GM19328 (cell line): ENCODE data around the gene SLC25A13.
A peak's percentile ranks its signal among the peaks of the same experiment; 100 is the strongest.
"Not testable (repeated sequence)": the region's sequence is repeated elsewhere in the genome, so short reads cannot be mapped to it uniquely, and the experiment has no call there.

Source experiments
- ATAC-seq: cut with Tn5 transposase; IDR thresholded peaks from one replicate; pipeline ENCODE4 v1.9.1; 2021; ENCODE audit warnings: mild to moderate bottlenecking, moderate library complexity; ENCODE audit not compliant: unreplicated experiment

The SLC25A13 gene, protein sequence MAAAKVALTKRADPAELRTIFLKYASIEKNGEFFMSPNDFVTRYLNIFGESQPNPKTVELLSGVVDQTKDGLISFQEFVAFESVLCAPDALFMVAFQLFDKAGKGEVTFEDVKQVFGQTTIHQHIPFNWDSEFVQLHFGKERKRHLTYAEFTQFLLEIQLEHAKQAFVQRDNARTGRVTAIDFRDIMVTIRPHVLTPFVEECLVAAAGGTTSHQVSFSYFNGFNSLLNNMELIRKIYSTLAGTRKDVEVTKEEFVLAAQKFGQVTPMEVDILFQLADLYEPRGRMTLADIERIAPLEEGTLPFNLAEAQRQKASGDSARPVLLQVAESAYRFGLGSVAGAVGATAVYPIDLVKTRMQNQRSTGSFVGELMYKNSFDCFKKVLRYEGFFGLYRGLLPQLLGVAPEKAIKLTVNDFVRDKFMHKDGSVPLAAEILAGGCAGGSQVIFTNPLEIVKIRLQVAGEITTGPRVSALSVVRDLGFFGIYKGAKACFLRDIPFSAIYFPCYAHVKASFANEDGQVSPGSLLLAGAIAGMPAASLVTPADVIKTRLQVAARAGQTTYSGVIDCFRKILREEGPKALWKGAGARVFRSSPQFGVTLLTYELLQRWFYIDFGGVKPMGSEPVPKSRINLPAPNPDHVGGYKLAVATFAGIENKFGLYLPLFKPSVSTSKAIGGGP

DNA sequence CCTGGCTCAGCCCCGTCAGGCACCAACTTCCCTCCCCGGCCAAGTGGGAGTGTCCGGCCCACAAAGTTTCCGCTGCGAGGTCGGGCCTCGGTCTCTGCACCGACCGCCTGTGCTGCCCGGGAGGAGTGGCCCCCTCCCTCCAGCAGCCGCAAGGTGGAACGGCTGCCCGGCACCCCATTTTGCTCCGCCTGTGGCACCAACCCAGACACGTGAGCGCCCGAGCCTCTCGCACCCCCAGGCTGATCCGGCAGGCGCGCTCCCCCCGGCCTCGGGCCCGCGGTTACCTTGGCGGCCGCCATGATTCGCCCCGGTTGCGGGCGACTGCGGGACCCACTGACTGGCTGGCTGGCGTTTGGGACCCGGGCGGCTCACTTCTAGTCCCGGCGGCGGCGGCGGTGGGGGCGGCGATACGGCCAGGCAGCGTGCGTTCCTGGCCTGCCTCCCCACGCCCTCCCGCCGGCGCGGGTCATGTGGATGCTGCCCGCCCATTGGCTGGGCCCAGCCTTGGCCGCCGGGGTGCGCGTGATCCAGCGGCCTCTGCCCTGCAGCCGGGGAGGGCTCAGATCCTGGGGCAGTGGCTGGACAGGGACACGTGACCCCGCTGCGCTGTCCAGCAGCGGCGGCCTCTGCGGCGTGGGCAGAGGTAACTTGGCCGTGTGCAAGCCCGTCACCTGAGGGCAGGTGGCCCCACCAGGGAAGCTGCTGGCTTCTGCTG is at the start of gene SLC25A13:
SLC25A13 (minus strand) TSS at position 441 of the 715 bp plus-strand sequence; CDS start at position 299, 142 bp downstream.
- peak; percentile 78 for ATAC-seq

DNA sequence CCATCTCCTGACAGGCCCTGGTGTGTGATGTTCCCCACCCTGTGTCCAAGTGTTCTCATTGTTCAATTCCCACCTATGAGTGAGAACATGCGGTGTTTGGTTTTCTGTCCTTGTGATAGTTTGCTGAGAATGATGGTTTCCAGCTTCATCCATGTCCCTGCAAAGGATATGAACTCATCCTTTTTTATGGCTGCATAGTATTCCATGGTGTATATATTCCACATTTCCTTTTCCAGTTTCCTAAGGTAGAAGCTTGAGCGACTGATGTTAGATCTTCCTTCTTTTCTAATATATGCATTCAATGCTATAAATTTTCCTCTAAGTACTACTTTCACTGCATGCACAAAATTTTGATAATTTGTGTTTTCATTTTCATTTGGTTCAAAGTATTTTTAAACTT is 44.0 kb upstream of the SLC25A13 start:
- not testable (repeated sequence) for ATAC-seq

DNA sequence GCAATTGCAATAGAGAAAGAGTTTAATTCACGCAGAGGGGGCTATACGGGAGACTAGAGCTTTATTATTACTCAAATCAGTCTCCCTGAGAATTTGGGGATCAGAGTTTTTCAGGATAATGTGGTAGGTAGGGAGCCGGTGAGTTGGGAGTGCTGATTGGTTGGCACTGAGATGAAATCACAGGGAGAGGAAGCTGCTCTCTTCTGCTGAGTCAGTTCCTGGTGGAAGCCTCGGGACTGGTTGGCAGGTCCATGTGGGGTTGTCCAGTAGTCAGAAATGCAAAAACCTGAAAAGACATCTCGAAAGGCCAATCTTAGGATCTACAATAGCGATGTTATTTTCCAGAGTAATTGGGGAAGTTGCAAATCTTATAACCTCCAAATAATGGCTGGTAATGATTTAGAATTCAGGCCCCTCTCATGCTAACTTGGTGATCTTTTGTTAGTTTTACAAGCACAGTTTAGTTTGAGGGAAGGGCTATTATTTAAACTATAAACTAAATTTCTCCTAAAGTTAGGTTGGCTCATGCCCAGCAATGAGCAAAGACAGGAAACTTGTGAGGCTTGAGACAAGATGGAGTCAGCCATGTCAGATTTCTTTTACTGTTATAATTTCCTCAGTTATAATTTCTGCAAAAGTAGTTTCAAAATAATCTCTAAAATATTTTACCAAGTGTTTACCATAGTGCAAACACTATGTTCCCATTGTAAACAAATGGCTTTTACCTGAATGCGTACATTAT is 39.4 kb upstream of the SLC25A13 start:
- ATAC-seq, result no peak

DNA sequence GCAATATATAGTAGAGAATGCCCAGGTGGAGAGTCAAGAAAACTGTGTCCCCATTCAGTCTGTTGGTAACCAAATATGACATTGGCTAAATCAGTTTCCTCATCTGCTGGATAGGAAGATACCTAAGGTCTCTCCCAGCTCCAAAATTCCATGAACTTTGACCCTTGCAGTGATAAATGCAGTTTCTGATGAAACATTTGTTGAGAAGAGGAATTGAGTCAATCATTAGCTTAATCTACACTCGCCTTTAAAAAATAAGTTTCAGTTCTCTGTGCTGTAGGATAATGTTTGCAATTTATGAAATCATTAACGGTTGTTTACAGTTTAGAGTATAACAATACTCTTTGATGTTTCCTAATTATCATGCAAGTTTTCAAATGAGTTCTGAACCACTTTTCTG is 38.0 kb upstream of the SLC25A13 start:
- no peak for ATAC-seq

DNA sequence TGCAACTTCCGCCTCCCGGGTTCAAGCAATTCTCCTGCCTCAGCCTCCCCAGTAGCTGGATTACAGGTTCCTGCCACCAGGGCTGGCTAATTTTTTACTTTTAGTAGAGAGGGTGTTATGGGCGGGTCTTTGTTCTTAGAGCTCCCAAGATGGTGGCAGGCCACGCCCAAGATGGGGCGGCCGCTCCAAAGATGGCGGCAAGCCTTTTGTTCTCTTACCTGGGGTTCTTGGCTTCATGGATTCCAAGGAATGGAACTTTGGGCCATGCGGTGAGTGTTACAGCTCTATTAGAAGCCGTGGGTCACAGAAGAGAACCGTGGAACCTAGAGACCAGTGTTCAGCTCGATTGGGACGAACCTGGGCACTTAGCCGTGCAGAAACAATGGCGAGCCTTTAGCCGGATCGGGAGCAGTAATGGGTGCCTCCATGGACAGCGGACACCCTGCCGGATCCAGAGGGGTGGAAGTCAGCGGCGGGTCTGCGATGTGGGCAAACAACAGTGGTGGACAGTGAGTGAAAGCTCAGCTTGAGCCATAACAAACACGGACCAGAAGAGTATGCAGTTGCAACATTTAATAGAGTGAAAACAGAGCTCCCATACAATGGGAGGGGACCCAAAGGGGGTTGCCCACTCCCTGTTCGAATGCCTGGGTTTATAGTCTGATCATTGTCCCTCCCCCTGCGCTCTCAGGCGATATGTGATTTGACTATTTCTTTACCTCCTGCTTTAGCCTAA is 36.5 kb upstream of the SLC25A13 start:
- not testable (repeated sequence) for ATAC-seq

DNA sequence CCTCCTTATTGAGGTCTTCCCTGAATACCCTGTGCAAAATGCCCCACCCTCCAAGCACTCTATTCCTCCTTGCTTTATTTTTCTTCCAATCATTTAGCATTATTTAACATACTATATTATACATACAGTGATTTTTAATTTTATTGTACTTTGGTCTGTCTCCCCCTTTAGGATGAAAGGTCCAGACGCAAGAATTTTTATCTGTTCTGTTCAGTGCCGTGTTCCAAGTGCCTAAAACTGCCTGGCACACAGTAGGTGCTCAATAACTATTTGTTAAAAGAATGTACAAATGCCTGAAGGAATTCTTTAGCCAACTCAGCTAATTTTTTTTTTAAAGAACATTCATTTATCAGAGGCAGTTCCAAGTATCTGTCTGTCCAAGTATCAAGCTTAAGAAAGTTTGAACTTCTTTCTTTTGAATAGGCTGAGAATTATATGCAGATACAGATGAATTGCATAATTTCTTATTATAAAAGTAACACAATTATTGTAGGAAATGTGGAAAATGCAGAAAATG is 34.1 kb upstream of the SLC25A13 start:
- no peak for ATAC-seq

DNA sequence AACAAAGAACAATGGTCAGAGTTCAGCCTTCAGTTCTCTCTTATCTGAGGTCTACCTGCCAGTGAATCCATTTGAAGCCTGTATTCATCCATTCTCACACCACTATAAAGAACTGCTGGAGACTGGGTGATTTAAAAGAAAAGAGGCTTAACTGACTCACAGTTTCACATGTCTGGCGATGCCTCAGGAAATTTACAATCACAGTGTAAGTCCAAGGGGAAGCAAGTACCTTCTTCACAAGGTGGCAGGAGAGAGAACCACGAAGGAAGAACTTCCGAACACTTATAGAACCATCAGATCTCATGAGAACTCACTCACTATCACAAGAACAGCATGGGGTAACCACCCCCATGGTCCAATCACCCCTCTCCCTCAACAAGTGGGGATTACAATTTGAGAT is 33.0 kb upstream of the SLC25A13 start:
- ATAC-seq, result no peak

DNA sequence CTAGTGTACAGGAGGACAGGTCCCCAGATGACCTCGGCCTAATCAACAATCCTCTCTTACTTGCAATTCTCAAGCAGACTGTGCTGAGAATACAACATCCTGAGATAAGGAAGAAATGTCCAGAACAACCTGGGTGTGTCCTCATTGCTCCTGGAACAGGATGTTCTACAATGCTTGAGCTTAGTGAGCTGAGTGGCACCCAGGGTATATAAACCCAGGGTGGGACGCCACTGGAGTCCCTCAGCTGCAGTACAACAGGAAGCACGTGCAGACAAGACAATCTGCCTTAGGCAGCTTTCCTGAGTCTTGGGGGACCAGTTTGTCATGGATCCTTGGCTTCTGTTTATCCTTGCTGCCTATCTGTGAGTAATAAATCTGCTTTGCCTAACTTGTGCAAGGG is 27.7 kb upstream of the SLC25A13 start:
- no peak for ATAC-seq

DNA sequence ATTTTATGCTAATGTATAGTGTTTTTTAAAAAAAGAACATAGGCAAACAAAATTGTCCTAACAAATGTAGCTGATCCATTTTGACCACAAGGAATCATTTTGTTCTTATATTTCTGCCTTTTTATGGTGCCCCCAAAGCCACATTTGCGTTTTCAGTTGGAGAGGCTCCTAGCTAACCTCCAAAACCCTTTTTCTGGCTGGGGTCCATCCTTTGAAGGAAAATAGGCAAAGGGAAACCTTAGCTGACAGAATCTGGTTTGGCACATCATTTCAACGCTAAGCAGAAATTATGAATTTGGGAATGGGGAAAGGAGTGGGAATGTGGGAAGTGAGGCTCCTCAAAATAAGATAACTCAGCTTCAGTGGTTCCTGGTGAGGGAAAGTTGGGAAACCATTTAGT is 25.6 kb upstream of the SLC25A13 start:
- no peak for ATAC-seq

DNA sequence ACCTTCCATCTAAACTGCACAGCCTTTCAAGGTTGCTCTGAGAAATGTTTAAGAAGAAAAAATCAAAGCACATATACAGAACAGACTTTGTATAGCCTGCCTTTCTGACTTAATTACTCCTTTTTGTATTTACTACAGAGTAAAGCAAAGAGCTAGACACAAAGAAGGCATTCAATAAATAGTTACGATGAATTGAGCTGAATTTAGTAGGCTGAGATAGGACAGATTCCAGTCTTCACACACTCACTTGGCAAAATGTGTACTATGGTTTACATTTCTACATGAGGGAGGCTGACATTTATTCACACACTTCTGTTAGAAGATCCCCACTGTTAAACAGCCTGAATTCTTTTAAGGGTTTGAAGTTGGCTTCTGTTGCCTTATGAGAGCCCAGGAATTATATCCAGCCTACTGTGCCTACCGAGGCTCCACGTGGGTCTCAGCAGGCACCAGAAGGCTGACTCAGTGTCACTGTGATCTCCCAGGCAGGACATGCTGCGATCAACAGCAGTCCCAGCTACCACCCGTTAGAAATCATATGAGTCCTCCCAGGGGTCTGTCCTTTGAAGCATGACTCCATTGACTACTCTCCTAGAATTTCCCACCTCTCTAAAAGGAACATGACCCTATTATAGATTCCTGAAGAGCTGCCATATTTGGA is 24.5 kb upstream of the SLC25A13 start:
- ATAC-seq, result no peak

DNA sequence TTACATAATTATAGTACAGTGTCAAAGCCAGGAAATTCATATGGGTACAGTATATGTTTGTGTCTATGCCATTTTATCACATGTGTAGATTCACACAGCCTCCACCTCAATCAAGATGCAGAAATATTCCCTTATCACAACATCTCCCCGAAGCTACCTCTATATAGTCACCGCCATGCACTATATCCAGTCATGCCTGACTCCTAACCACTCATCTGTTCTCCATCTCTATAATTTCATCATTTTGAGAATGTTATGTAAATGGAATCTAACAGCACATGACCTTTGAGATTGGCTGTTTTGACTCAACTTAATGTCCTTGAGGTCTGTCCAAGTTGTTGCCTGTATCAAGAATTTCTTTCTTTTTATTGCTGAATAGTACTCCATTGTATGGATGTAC is 22.3 kb upstream of the SLC25A13 start:
- no peak for ATAC-seq

DNA sequence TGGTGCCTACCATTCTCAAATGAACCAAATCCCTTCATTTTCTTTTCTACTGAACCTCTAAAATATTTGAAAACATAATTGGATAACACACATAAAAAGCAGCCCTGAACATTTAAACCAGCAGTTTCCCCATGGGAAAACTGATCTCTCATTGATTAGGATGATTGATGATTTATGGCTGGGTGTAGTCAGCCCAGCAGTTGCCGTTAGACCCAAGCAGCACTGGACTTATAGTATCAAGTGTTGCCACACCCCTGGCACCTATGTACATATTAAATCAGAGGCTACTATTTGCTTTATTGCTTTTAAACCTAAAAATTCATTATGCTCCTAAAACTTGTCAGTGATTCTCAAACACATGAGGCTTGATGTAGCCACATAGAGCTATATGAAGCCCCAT is 20.2 kb upstream of the SLC25A13 start:
- no peak for ATAC-seq

DNA sequence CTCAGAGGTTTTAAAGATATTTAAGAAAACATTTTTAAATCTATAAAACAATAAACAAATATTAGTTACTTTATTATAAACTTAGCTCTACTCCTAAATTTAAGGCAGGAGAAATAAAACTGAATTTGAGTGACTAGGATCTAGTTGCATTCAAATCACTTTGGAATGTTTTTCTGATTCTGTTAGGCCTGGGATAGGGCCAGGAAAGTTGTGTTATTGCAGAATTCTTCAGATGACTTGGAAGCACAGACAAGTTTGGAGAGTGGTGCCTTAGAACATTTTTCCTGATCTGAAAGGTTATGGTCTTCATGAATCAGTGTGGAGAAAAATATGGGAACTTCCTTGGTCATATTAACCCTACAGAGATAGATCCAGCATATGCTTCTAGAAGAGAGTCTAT is 15.6 kb upstream of the SLC25A13 start:
- ATAC-seq, result no peak

DNA sequence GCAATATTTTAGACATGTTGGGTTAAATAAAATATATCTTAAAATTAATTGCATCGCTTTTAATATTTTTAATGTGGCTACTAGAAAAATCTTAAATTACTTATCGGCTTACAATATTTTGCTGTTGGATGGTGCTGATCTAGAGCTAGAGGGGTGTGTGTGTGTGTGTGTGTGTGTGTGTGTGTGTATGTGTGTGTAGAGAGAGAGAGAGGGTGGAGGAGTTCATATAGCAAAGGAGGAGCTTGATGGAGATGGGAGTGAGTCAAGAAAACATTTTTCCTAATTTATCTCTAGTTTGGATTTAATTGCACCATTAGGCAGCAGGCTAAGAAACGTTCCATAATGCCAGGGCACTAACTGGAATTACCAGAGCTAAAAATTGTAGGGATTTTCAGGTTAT is 10.4 kb upstream of the SLC25A13 start:
- ATAC-seq, result no peak

DNA sequence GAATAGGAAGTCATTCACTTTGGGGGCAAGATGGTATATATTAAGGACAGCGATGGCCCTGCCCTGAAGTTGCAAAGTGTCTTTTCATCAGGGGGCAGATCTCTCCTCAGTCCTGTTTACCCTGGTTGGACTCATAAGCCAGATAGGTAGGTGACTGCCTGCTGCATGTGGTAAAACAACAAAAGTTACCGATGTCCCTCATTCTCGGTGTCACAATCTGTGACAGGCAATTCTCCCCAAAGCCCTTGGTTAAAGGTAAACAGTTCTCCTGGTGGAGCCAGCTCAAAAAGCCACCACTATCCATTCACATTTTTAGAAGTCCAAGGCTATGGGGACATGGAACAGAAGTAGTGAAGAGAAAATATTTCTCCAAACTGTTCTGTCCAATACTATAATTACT is 9.9 kb upstream of the SLC25A13 start:
- no peak for ATAC-seq

DNA sequence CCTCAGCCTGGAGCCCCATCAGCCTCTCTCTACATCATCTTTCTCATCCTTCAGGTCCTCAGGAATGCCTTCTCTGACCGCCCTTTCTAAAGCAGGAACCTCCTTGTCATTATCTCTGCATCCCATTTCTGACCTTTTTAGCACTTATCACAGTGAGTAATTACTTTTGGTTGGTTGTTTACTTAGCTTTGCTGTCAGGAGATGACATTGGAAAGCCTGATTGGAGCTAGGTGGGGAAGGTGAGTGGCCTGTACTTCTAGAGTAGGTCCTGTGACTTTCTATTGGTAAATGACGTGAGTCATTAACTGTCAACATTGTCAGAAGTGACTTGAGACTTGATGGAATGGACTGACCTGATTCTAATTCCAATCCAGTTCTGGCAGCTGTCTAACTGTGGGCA is 9.3 kb upstream of the SLC25A13 start:
- no peak for ATAC-seq

DNA sequence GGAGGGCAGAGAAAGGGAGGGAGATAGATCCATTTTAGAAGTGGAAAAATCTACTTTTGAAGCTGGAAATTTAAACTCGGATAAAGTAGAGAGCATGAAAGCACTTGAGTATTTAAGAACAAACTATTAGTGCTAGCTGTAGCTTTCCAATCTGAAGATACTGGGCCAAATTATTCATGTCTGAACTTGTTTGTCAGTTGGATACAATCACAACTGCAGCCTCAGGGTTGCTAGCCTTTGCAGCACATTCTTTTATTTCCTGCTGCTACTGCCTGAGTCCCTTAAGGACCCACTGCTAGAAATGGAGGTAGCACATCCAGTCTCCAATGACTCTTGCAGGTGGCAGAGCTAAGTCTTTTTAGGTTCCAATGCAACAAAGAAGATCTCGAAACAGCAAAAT is 8.3 kb upstream of the SLC25A13 start:
- ATAC-seq, result no peak

DNA sequence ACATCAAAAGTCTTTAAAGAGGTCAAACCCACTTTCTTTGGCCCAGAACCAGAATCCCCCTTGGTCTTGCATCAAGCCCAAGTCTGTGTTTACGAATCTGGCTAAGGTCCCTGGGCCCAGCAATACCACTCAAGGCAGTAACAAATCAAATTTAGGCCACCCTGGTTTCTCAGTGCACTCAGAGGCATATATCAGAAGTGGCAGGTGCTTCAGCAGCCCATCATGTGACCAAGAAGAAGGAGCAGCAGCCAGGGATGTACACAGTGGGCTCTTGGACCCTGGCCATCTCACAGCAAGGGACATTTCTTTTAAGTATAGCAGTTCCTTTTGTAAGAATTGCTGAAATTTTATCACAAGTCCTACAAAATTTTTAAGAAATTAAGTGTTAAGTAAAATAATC is 7.3 kb upstream of the SLC25A13 start:
- ATAC-seq, result no peak

DNA sequence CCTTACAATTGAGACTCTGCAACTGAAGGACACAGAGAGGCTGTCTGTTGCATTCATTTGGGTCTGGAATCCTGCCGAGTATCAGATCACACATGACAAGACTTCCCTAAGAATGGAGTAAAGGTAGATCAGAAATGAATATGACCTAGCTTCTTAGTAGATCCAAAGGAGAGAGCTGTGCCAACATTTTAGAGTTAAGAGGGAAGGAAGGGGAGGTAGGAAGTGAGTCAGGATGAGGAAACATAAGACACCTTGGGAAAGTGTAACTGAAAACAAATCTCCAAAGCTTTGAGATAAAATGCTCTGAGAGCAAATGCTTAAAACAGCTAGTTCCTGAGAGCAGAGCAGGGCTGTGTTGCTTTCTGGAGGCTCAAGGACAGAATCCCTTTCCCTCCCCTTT is 6.1 kb upstream of the SLC25A13 start:
- ATAC-seq, result no peak

DNA sequence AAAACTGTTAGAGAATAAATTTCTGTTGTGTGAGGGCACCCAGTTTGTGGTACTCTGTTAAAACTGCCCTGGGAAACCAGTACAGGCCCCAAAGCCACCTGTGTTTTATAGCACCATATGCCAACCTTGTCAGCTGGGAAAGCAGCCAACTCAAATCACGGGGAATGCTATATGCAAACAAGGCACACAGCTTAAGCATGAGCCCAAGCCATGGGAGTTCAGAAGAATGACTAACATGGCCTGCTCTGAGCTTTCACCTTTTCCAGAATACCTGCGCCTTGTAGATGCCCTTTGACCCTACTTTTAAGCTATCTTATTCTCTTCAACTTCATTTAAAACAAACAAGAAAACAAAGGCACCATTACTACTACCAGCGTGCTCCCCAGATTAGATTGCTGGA is 5.5 kb upstream of the SLC25A13 start:
- ATAC-seq, result no peak
